Osteocyte (in vitro differentiated cells): ENCODE data around the gene C2CD4C. TPM values are rescaled to one million over a fixed set of nuclear protein-coding genes. Genes with fewer than 3 reads are reported as not detected.
"Not testable (repeated sequence)": the region's sequence is repeated elsewhere in the genome, so short reads cannot be mapped to it uniquely, and the experiment has no call there.

Experiments used
- DNase-seq: peaks from one replicate; pipeline ENCODE4 v3.0.0; 2021; ENCODE audit warnings: mixed read lengths; ENCODE audit not compliant: unreplicated experiment; ENCODE audit errors: extremely low spot score
- H3K27ac Mint-ChIP-seq: one replicate; pipeline ENCODE4 v1.8.0; 2021; ENCODE audit warnings: mild to moderate bottlenecking, mixed read lengths; ENCODE audit not compliant: unreplicated experiment
- H3K27me3 Mint-ChIP-seq: one replicate; pipeline ENCODE4 v1.8.0; 2021; ENCODE audit warnings: mixed read lengths; ENCODE audit not compliant: unreplicated experiment
- H3K36me3 Mint-ChIP-seq: one replicate; pipeline ENCODE4 v1.8.0; 2021; ENCODE audit warnings: mixed read lengths; ENCODE audit not compliant: unreplicated experiment
- H3K4me1 Mint-ChIP-seq: one replicate; pipeline ENCODE4 v1.8.0; 2021; ENCODE audit warnings: mixed read lengths; ENCODE audit not compliant: unreplicated experiment
- H3K4me3 Mint-ChIP-seq: one replicate; pipeline ENCODE4 v1.8.0; 2021; ENCODE audit warnings: mild to moderate bottlenecking, moderate library complexity, mixed read lengths; ENCODE audit not compliant: unreplicated experiment
- H3K9me3 Mint-ChIP-seq: one replicate; pipeline ENCODE4 v1.8.0; 2021; ENCODE audit warnings: mixed read lengths; ENCODE audit not compliant: unreplicated experiment
- CTCF ChIP-seq: fragments of 200-600 bp; sonication (generic); IDR thresholded peaks from 2 replicates; pipeline ENCODE4 v1.5.0; 2021; ENCODE audit warnings: antibody characterized with exemption, mild to moderate bottlenecking, moderate library complexity
- total RNA-seq: library from RNA; stranded (reverse); gene quantifications from 2 replicates; pipeline ENCODE4 v1.2.1, GENCODE V29; 2021

Gene C2CD4C
- total RNA-seq, 1 donor from 2014 or later: 1.2 TPM

GRCh38 chr19:362154-362553 lies 46.8 kb downstream of the C2CD4C start:
- peaks cover 11% of the 10 kb centered on the region for H3K27me3 Mint-ChIP-seq
- H3K27ac Mint-ChIP-seq: no peak overlapping the region
- H3K9me3 Mint-ChIP-seq: no peaks in the 10 kb centered on the region
- no peak overlapping the region for H3K4me3 Mint-ChIP-seq
- no peaks in the 10 kb centered on the region for H3K4me1 Mint-ChIP-seq
- TF ChIP-seq CTCF: no peak
- H3K36me3 Mint-ChIP-seq: no peaks in the 10 kb centered on the region
- DNase-seq: peak; percentile 76

- Mint-ChIP-seq H3K9me3 (no peaks in the 10 kb centered on the region), H3K36me3 (no peaks in the 10 kb centered on the region)
These were observed 49.4 kb downstream of the C2CD4C start for GRCh38 chr19:359653-359925.

GRCh38 chr19:355536-355935 lies 53.4 kb downstream of the C2CD4C start:
- DNase-seq: peak; percentile 57
- H3K4me3 Mint-ChIP-seq, H3K27ac Mint-ChIP-seq, H3K36me3 Mint-ChIP-seq, H3K27me3 Mint-ChIP-seq: not testable (repeated sequence)
- H3K4me1 Mint-ChIP-seq: peaks cover 12% of the 10 kb centered on the region
- peaks cover 13% of the 10 kb centered on the region for H3K9me3 Mint-ChIP-seq

More at GRCh38 chr19:359653-359925, 49.4 kb downstream of the C2CD4C start:
- H3K27me3 Mint-ChIP-seq: no peaks in the 10 kb centered on the region
- H3K4me1 Mint-ChIP-seq: peaks cover 12% of the 10 kb centered on the region
- no peak overlapping the region for H3K27ac Mint-ChIP-seq
- DNase-seq: no peak
- TF ChIP-seq CTCF: no peak
- H3K4me3 Mint-ChIP-seq: no peak overlapping the region

Other genes with a start within 250 kb of the C2CD4C start
- gene PLPP2, start 117.7 kb downstream of the C2CD4C start, total RNA-seq: 1.5 and 1.9 TPM in 2 replicates
- 31.6 and 35.9 TPM in 2 replicates for gene MIER2, start 64.4 kb downstream of the C2CD4C start, total RNA-seq
- gene SHC2, start 51.9 kb upstream of the C2CD4C start, total RNA-seq: 61.2 and 61.7 TPM in 2 replicates
- gene MADCAM1, start 87.3 kb upstream of the C2CD4C start, total RNA-seq: 1.1 and 1.3 TPM in 2 replicates
- gene TPGS1, start 98.3 kb upstream of the C2CD4C start, total RNA-seq: 24.3 and 25.4 TPM in 2 replicates
- gene CDC34, start 122.6 kb upstream of the C2CD4C start, total RNA-seq: 65.3 and 69.0 TPM in 2 replicates
- gene GZMM, start 134.9 kb upstream of the C2CD4C start, total RNA-seq: not detected in 2 replicates
- gene BSG, start 163.4 kb upstream of the C2CD4C start, total RNA-seq: 816 and 859 TPM in 2 replicates
- 27.2 and 28.3 TPM in 2 replicates for gene HCN2, start 180.7 kb upstream of the C2CD4C start, total RNA-seq
- gene POLRMT, start 224.4 kb upstream of the C2CD4C start, total RNA-seq: 44.6 and 47.6 TPM in 2 replicates
- 0.81 TPM in 1 of 2 replicates, not detected in the other for gene FGF22, start 230.7 kb upstream of the C2CD4C start, total RNA-seq